GM12892 (cell line): ENCODE data around the gene ARRDC3.

ENCODE experiments used
- POLR2A ChIP-seq: IDR thresholded peaks from 2 replicates; pipeline ENCODE4 v1.6.1; 2011; ENCODE audit warnings: low read depth, low read length, control low read depth
- POLR2AphosphoS5 ChIP-seq: IDR thresholded peaks from 2 replicates; pipeline ENCODE4 v1.6.1; 2011; ENCODE audit warnings: low read depth, low read length, control low read depth
- TAF1 ChIP-seq: IDR thresholded peaks from 2 replicates; pipeline ENCODE4 v1.6.1; 2011; ENCODE audit warnings: low read depth, mild to moderate bottlenecking, control low read depth, low read length, borderline replicate concordance

DNA sequence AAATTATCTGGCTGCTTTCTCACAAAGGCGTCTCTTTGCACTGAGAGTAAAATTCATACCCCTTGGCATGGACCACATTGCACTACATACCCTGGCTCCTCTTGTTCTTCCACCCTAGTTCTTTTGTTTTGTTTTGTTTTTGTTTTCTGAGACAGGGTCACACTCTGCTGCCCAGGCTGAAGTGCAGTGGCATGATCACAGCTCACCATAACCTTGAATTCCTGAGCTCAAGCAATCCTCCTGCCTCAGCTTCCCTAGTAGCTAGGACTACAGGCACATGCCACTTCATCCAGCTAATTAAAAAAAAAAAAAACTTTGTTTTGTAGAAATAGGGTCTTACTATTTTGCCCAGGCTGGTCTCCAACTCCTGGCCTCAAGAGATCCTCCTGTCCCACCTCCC is 51.4 kb downstream of the ARRDC3 start:
- no peak for TF ChIP-seq POLR2A
- TF ChIP-seq POLR2AphosphoS5, result no peak
- no peak for TF ChIP-seq TAF1
